HG02981 (cell line): Measurements from ENCODE around the gene FOXA2.

Source experiments
- ATAC-seq: cut with Tn5 transposase; IDR thresholded peaks from one replicate; pipeline ENCODE4 v1.9.1; 2021; ENCODE audit warnings: mild to moderate bottlenecking, moderate library complexity; ENCODE audit not compliant: unreplicated experiment

The FOXA2 gene

DNA sequence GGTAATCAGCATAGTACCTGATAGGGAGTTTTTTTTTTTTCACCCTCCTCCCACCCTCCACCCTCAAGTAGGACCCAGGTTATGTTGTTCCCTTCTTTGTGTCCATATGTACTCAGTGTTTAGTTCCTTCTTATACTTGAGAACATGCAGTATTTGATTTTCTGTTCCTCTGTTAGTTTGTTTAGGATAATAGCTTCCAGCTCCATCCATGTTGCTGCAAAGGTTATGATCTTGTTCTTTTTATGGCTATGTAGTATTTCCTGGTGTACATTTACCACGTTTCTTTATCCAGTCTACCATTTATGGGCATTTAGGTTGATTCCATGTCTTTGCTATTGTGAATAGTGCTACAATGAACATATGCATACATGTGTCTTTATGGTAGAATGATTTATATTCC, 41.9 kb downstream of the FOXA2 start:
- no peak for ATAC-seq

DNA sequence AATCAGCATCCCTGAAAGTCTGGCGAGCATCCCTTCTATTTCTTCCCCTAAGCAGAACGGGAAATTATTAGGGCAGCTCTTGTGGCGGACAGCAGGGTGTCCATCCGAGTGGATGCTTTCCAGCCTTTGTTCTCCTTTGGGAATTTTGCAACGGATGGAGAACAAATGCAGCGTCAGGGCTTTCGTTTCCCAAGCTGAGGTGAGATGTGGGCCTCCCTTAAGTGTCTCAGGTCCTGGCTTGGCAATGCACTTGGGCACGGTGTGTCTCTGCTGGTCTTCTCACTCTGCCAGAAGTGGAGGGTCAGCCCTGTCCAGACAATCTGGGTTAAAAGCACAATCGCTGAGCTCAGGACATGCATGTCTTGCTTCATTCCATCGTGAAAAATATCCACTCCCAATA, 43.5 kb downstream of the FOXA2 start:
- no peak for ATAC-seq

GRCh38 chr20:22536956-22537756, 47.2 kb downstream of the FOXA2 start:
- no peak for ATAC-seq

- no peak for ATAC-seq
Measured at GRCh38 chr20:22536141-22536828, 48.1 kb downstream of the FOXA2 start.

DNA sequence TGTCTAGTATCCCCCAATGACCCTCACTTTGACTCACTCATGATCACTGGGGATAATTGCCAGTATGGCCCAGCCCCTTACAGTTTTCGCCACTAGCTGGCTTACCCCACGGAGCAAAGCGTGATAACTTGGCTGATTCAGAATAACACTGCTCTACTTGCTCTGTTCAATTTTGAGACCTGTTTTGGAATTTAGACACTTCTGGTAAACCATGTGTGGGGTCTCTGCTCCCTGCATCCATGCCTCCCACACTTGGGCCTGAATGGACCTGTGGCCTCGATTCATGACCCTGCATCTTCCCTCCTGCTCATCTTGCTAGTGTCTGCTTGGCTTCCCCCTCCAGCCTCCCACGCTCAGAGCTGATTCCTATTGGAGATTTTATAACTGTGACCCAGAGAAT, 48.9 kb downstream of the FOXA2 start:
- no peak for ATAC-seq

DNA sequence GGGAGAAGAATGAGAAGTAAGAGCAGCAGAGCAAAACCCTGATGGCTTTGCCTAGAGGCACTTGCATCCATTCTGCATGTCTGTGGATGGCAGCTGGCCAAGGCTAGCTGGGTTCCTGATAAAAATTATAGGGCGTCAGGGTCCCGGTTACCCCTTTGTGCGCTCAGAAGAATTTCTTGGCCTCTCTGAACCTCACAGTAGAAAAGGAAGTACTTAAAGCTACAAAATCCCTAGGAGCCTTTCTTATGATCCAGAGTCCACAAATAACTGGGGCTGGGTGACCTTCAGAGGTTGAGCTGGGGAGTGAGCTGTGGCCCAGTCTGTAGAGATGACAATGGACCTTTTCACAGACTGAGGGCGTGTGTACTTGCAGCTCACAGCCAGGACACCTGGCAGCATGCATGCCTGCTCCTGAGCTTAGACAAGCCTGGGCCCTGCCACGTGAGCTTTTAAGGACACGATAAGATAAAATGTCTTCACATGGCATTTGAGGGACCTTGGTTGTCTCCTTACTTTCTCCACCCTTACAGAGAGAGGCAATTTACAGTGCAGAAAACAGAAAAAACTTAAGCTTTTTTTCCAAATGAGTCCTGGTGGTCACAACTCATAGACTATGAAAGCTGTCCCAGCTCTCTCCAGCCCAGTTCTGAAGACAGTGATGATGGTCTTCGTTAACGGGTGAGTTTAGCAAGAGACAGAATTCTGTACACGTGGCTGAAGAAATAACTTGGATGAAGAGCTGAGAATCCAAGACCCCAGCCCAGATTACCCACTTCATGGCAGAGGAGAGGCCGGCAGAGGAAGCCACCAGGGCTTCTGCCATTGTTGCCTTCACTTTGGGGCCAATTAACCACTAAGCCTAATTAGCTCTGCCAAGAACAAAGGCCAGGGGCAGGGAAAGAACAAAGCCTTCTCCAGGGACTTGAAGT, 50.3 kb downstream of the FOXA2 start:
- no peak for ATAC-seq

GRCh38 chr20:22532598-22532997, 51.8 kb downstream of the FOXA2 start:
- no peak for ATAC-seq

- no peak for ATAC-seq
Measured at GRCh38 chr20:22531756-22532155, 52.6 kb downstream of the FOXA2 start.

GRCh38 chr20:22531056-22531615, 53.2 kb downstream of the FOXA2 start:
- ATAC-seq: no peak
